GM12878 (cell line): ENCODE measurements around the gene PREB. TPM values are rescaled to one million over a fixed set of nuclear protein-coding genes. Genes with fewer than 3 reads are reported as not detected.

ENCODE experiments used
- ATAC-seq: fragments of 200-7000 bp; cut with Tn5 transposase; 3 replicates; pipeline ENCODE4 v1.9.1; 2020; ENCODE audit warnings: mild to moderate bottlenecking, moderate library complexity
- BruUV-seq: library from RNA; stranded (reverse); fragments of 400-500 nt; replicated peaks from 2 replicates; lab custom pipeline; 2021; lab: Mats Ljungman, UMichigan
- CTCF ChIA-PET: fragments of 300-600 bp; sonication (Branson Sonifier 250); formaldehyde crosslinking; extraction: SDS; loops from one replicate; lab custom pipeline; 2021; ENCODE audit warnings: inconsistent platforms; lab: Yijun Ruan, JAX
- POLR2A ChIA-PET: fragments of 350-600 bp; formaldehyde crosslinking; extraction: SDS; loops from one replicate; lab custom pipeline; 2021; ENCODE audit warnings: inconsistent platforms; lab: Charles Lee
- RAD21 ChIA-PET: fragments of 300-600 bp; sonication (Branson Sonifier 250); formaldehyde crosslinking; loops from one replicate; lab custom pipeline; 2023; ENCODE audit warnings: antibody characterized with exemption; ENCODE audit not compliant: unreplicated experiment; lab: Charles Lee
- SMC1A ChIA-PET: fragments of 300-600 bp; sonication (Branson Sonifier 250); formaldehyde crosslinking; loops from one replicate; lab custom pipeline; 2023; ENCODE audit not compliant: unreplicated experiment, uncharacterized antibody; lab: Charles Lee
- DNase-seq: peaks from one replicate; pipeline ENCODE4 v3.0.0-alpha.2; 2011; ENCODE audit warnings: low read depth, low spot score
- FAIRE-seq: peaks from 3 replicates; lab custom pipeline; 2011; peaks lifted over from hg19 to GRCh38; lab: Jason Lieb, UNC
- H2AFZ ChIP-seq: 2 replicates; pipeline ENCODE4 v1.6.0; 2011; ENCODE audit warnings: low read depth, low read length, control low read depth; ENCODE audit not compliant: control insufficient read depth
- H3K27ac ChIP-seq: 2 replicates; pipeline ENCODE4 v1.5.1; 2011; ENCODE audit warnings: control low read depth; ENCODE audit not compliant: control insufficient read depth, insufficient read depth
- H3K27me3 ChIP-seq, 2 experiments: replicated peaks in 1 of 2; 2 replicates each; pipeline versions ENCODE4 v1.6.0 to v1.6.1; 2011; ENCODE audit warnings: low read length in 1 of 2; ENCODE audit not compliant: control insufficient read depth in 2 of 2, insufficient read depth in 2 of 2
- H3K36me3 ChIP-seq, 2 experiments: 2 replicates each; pipeline ENCODE4 v1.5.1; 2011; ENCODE audit warnings: low read length in 1 of 2; ENCODE audit not compliant: control insufficient read depth in 2 of 2, insufficient read depth in 2 of 2
- H3K4me1 ChIP-seq: 2 replicates; pipeline ENCODE4 v1.6.1; 2011; ENCODE audit warnings: mild to moderate bottlenecking, low read length, moderate library complexity, mixed read lengths; ENCODE audit not compliant: control insufficient read depth, insufficient read depth
- H3K4me2 ChIP-seq: 2 replicates; pipeline ENCODE4 v1.6.0; 2011; ENCODE audit warnings: control low read depth; ENCODE audit not compliant: control insufficient read depth, insufficient read depth
- H3K4me3 ChIP-seq: fragments of 200-600 bp; sonication (generic); 2 replicates; pipeline ENCODE4 v1.5.1; 2016
- H3K79me2 ChIP-seq: 2 replicates; pipeline ENCODE4 v1.6.0; 2011; ENCODE audit warnings: low read length; ENCODE audit not compliant: control insufficient read depth, insufficient read depth
- H3K9ac ChIP-seq: 2 replicates; pipeline ENCODE4 v1.8.0; 2011; ENCODE audit warnings: low read length, control low read depth, mixed read lengths; ENCODE audit not compliant: control insufficient read depth, insufficient read depth
- H3K9me3 ChIP-seq: replicated peaks from 3 replicates; pipeline ENCODE4 v1.5.1; 2011; ENCODE audit warnings: mild to moderate bottlenecking, low read length; ENCODE audit not compliant: control insufficient read depth, insufficient read depth
- H4K20me1 ChIP-seq: 2 replicates; pipeline ENCODE4 v1.6.0; 2011; ENCODE audit not compliant: control insufficient read depth, insufficient read depth
- BACH1 ChIP-seq: fragments of 450-650 bp; IDR thresholded peaks from 2 replicates; pipeline ENCODE4 v1.6.1; 2017; ENCODE audit warnings: mild to moderate bottlenecking, borderline replicate concordance
- CHD1 ChIP-seq: IDR thresholded peaks from 2 replicates; pipeline ENCODE4 v1.6.1; 2012; ENCODE audit warnings: low read depth, low read length, improper control_type of control experiment
- CHD2 ChIP-seq: IDR thresholded peaks from 2 replicates; pipeline ENCODE4 v1.6.1; 2011; ENCODE audit warnings: low read depth, low read length, improper control_type of control experiment, borderline replicate concordance
- DPF2 ChIP-seq: fragments of 450-650 bp; IDR thresholded peaks from 2 replicates; pipeline ENCODE4 v1.6.1; 2017; ENCODE audit warnings: mild to moderate bottlenecking
- ETV6 ChIP-seq, 2 experiments: fragments of 450-650 bp in 1 of 2; IDR thresholded peaks in 1 of 2; conservative IDR thresholded peaks in 1 of 2; 2 replicates each; pipeline ENCODE4 v1.6.1; 2014; ENCODE audit warnings: antibody characterized with exemption in 1 of 2, borderline replicate concordance in 1 of 2, low read depth in 1 of 2, mild to moderate bottlenecking in 1 of 2, moderate library complexity in 1 of 2
- EZH2 ChIP-seq: IDR thresholded peaks from 2 replicates; pipeline ENCODE4 v1.6.1; 2012; ENCODE audit warnings: low read depth, mild to moderate bottlenecking, control low read depth, inconsistent platforms, low read length, borderline replicate concordance; ENCODE audit not compliant: control insufficient read depth
- RBBP5 ChIP-seq: fragments of 200-600 bp; sonication (generic); conservative IDR thresholded peaks from 2 replicates; pipeline ENCODE4 v1.6.1; 2016
- SUZ12 ChIP-seq: fragments of 200-600 bp; sonication (generic); IDR thresholded peaks from one replicate; pipeline ENCODE4 v1.6.1; 2018; ENCODE audit warnings: antibody characterized with exemption, mild to moderate bottlenecking; ENCODE audit not compliant: unreplicated experiment
- TCF12 ChIP-seq: IDR thresholded peaks from 2 replicates; pipeline ENCODE4 v1.6.1; 2011; ENCODE audit warnings: low read depth, mild to moderate bottlenecking, low read length
- TCF3 ChIP-seq: IDR thresholded peaks from 2 replicates; pipeline ENCODE4 v1.6.1; 2012; ENCODE audit warnings: low read depth, mild to moderate bottlenecking, low read length, borderline replicate concordance; ENCODE audit not compliant: insufficient read depth
- WGBS: methylation state at CpG from one replicate; pipeline ENCODE4 v1.1.6; 2016; ENCODE audit warnings: low lambda C conversion rate; ENCODE audit not compliant: insufficient replicate concordance, insufficient coverage; ENCODE audit errors: missing lambda C conversion rate; 5-methylcytosine and 5-hydroxymethylcytosine counted together
- in situ Hi-C: fragments of 300-500 bp; cut with MboI; formaldehyde crosslinking; loops from 9 replicates; pipeline ENCODE4 v1.14.3; 2018; ENCODE audit warnings: mixed read lengths
- intact Hi-C: fragments of 100-400 bp; cut with micrococcal nuclease; formaldehyde crosslinking; loops from one replicate; pipeline ENCODE4 v1.14.2; 2022; ENCODE audit not compliant: unreplicated experiment
- polyA plus RNA-seq, 11 experiments: library from polyadenylated mRNA; depleted of rRNA in 4 of 11; unstranded in 6 of 11; stranded (reverse) in 5 of 11; fragments of >200 nt; fragmentation: Nextera tagmentation in 4 of 11; fragmentation: Illumina TruSeq in 1 of 11; extraction: Ambion mirVana in 4 of 11; extraction: Trizol in 1 of 11; gene quantifications; 1 replicate in 1 of 11; 2 replicates in 10 of 11; pipeline versions ENCODE4 v1.2.1 to v1.2.3, GENCODE V29; 2011 to 2016; ENCODE audit warnings: inconsistent platforms in 2 of 11, missing spikeins in 2 of 11, low read depth in 1 of 11
- total RNA-seq, 4 experiments: library from RNA; depleted of rRNA in 3 of 4; stranded (reverse); fragments of >200 nt in 3 of 4; fragmentation: Illumina TruSeq in 1 of 4; extraction: Trizol in 1 of 4; gene quantifications; 2 replicates each; pipeline versions ENCODE4 v1.2.1 to v1.2.3, GENCODE V29; 2013 to 2021
- TF ChIP-seq, protein P1 (sequence below): fragments of 450-650 bp; formaldehyde crosslinking; IDR thresholded peaks from 2 replicates; pipeline ENCODE4 v1.5.0; 2022; ENCODE audit warnings: mild to moderate bottlenecking, missing genetic modification characterization
- TF ChIP-seq, protein P2 (sequence below), 3 experiments: IDR thresholded peaks in 2 of 3; conservative IDR thresholded peaks in 1 of 3; 2 replicates each; pipeline ENCODE4 v1.5.1; 2011; ENCODE audit warnings: low read depth in 3 of 3, low read length in 3 of 3, mild to moderate bottlenecking in 3 of 3, control low read depth in 2 of 3, moderate library complexity in 2 of 3, inconsistent platforms in 1 of 3, mixed read lengths in 1 of 3; ENCODE audit not compliant: control insufficient read depth in 2 of 3, insufficient read depth in 1 of 3; ENCODE audit errors: extremely low read depth in 1 of 3

PREB gene
- total and polyA plus RNA-seq, 10 of the 15 experiments (the other 5 are each of a cell fraction or from before 2014, with no cell fraction given) = 26.3 to 101 (median 52.7) TPM

DNA sequence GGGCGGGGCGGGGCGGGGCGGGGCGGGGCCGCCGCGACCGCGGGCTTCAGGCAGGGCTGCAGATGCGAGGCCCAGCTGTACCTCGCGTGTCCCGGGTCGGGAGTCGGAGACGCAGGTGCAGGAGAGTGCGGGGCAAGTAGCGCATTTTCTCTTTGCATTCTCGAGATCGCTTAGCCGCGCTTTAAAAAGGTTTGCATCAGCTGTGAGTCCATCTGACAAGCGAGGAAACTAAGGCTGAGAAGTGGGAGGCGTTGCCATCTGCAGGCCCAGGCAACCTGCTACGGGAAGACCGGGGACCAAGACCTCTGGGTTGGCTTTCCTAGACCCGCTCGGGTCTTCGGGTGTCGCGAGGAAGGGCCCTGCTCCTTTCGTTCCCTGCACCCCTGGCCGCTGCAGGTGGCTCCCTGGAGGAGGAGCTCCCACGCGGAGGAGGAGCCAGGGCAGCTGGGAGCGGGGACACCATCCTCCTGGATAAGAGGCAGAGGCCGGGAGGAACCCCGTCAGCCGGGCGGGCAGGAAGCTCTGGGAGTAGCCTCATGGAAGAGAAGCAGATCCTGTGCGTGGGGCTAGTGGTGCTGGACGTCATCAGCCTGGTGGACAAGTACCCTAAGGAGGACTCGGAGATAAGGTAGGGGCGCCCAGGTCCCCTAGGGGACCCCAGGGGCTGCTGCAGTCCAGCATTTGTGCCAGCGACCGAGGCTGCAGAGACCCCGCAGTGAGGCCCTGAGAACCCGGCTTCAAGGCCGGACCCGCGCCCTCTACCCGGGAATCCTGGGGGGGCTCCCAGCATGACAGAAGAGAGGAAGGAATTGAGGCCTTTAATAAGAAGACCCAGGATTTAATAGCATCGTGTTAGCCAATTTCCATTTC lies 47.5 kb downstream of the PREB start, which contains the start of gene KHK:
KHK (plus strand) TSS at position 49 of the 870 bp plus-strand sequence; CDS start at position 537, 488 bp downstream.
- 18% methylated on average over 54 of the region's 54 CpGs for WGBS
- CTCF ChIA-PET = interaction anchor here (0.8 to 8.6 kb wide), 14 partner anchors 8 to 215 kb away, joined by 3 to 85 read pairs (median 4); partner anchors contain the start of genes AGBL5 and PREB
- peak; percentile 78 for FAIRE-seq
- Histone ChIP-seq H3K79me2 (no peaks in the 10 kb centered on the region), H2AFZ (peak within 1 kb of the TSS; percentile 88), H3K4me2 (peak within 1 kb of the TSS; percentile 99), H3K27me3 (no peaks in the 10 kb centered on the region), H3K9me3 (no peaks in the 10 kb centered on the region), H3K9ac (peak within 1 kb of the TSS; percentile 77), H4K20me1 (no peaks in the 10 kb centered on the region), H3K36me3 (no peaks in the 10 kb centered on the region), H3K27ac (peak within 1 kb of the TSS; percentile 67), H3K4me3 (peak within 1 kb of the TSS; percentile 87), H3K4me1 (peaks cover 13% of the 10 kb centered on the region)
- in situ Hi-C loops (loop anchor here (10.0 kb wide), 1 partner anchor 122 kb away; no protein-coding TSS in a partner anchor), intact Hi-C loops (loop anchor here (1.0 kb wide), 2 partner anchors 37 to 126 kb away; no protein-coding TSS in a partner anchor)
- POLR2A ChIA-PET = interaction anchor here (0.5 to 3.4 kb wide), 7 partner anchors 13 to 1201 kb away, joined by 3 to 12 read pairs (median 5); partner anchors contain the start of genes AGBL5, OST4 and PREB
- ATAC-seq = peak; percentile 3
- TF ChIP-seq BACH1 (no peak), ETV6 (conservative IDR thresholded peaks at IDR 0.05 in 1 of 2, IDR thresholded peaks at IDR 0.05 in 1 of 2; ENCODE audit: borderline replicate concordance in 1 of 2, low read depth in 1 of 2) (no peak), TCF3 (peak; percentile 58; the same call in 1 of the 2 replicates), RBBP5 (no peak), TCF12 (peak; percentile 90), SUZ12 (no peak), EZH2 (no peak), CHD1 (no peak), CHD2 (no peak), DPF2 (no peak)
- TF ChIP-seq, protein P1, sequence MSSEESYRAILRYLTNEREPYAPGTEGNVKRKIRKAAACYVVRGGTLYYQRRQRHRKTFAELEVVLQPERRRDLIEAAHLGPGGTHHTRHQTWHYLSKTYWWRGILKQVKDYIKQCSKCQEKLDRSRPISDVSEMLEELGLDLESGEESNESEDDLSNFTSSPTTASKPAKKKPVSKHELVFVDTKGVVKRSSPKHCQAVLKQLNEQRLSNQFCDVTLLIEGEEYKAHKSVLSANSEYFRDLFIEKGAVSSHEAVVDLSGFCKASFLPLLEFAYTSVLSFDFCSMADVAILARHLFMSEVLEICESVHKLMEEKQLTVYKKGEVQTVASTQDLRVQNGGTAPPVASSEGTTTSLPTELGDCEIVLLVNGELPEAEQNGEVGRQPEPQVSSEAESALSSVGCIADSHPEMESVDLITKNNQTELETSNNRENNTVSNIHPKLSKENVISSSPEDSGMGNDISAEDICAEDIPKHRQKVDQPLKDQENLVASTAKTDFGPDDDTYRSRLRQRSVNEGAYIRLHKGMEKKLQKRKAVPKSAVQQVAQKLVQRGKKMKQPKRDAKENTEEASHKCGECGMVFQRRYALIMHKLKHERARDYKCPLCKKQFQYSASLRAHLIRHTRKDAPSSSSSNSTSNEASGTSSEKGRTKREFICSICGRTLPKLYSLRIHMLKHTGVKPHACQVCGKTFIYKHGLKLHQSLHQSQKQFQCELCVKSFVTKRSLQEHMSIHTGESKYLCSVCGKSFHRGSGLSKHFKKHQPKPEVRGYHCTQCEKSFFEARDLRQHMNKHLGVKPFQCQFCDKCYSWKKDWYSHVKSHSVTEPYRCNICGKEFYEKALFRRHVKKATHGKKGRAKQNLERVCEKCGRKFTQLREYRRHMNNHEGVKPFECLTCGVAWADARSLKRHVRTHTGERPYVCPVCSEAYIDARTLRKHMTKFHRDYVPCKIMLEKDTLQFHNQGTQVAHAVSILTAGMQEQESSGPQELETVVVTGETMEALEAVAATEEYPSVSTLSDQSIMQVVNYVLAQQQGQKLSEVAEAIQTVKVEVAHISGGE (CRISPR knock-in tag) = no peak
- TF ChIP-seq, protein P2, sequence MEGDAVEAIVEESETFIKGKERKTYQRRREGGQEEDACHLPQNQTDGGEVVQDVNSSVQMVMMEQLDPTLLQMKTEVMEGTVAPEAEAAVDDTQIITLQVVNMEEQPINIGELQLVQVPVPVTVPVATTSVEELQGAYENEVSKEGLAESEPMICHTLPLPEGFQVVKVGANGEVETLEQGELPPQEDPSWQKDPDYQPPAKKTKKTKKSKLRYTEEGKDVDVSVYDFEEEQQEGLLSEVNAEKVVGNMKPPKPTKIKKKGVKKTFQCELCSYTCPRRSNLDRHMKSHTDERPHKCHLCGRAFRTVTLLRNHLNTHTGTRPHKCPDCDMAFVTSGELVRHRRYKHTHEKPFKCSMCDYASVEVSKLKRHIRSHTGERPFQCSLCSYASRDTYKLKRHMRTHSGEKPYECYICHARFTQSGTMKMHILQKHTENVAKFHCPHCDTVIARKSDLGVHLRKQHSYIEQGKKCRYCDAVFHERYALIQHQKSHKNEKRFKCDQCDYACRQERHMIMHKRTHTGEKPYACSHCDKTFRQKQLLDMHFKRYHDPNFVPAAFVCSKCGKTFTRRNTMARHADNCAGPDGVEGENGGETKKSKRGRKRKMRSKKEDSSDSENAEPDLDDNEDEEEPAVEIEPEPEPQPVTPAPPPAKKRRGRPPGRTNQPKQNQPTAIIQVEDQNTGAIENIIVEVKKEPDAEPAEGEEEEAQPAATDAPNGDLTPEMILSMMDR (IDR thresholded peaks at IDR 0.05 in 2 of 3, conservative IDR thresholded peaks at IDR 0.05 in 1 of 3; ENCODE audit: control insufficient read depth in 2 of 3, extremely low read depth in 1 of 3, insufficient read depth in 1 of 3, low read depth in 3 of 3, low read length in 3 of 3) = no peak
- BruUV-seq = no TSS peak
- SMC1A ChIA-PET = interaction anchor here (0.8 to 2.1 kb wide), 8 partner anchors 11 to 192 kb away, joined by 3 to 8 read pairs (median 4); partner anchors contain the start of gene AGBL5
- RAD21 ChIA-PET = interaction anchor here (0.6 to 2.5 kb wide), 9 partner anchors 13 to 193 kb away, joined by 3 to 14 read pairs (median 4); partner anchors contain the start of genes AGBL5, MAPRE3 and OST4
- no peak for DNase-seq
